Prostate gland (tissue), 2 donors: Measurements from ENCODE around the gene ARPC5. TPM values are rescaled to one million over a fixed set of nuclear protein-coding genes. Genes with fewer than 3 reads are reported as not detected.

ENCODE experiments used
- DNase-seq: peaks from one replicate; pipeline ENCODE4 v3.0.0-alpha.2; 2019; ENCODE audit warnings: low spot score
- H3K27ac ChIP-seq, 2 donors: fragments of 200-600 bp; sonication (generic); 2 replicates each; pipeline ENCODE4 v1.5.1; 2017 to 2019
- H3K27me3 ChIP-seq: fragments of 200-600 bp; sonication (generic); replicated peaks from 2 replicates; pipeline ENCODE4 v1.5.1; 2019; ENCODE audit not compliant: insufficient read depth
- H3K36me3 ChIP-seq, 2 donors: fragments of 200-600 bp; sonication (generic); 1 replicate in 1 of 2; 2 replicates in 1 of 2; pipeline versions ENCODE4 v1.5.1 to v1.8.1; 2017 to 2019
- H3K4me1 ChIP-seq: fragments of 200-600 bp; sonication (generic); replicated peaks from 2 replicates; pipeline ENCODE4 v1.5.1; 2019
- H3K4me3 ChIP-seq, 2 donors: fragments of 200-600 bp; sonication (generic); 2 replicates each; pipeline ENCODE4 v1.5.1; 2017 to 2019
- H3K9me3 ChIP-seq: fragments of 200-600 bp; sonication (generic); 2 replicates; pipeline ENCODE4 v1.5.1; 2017
- POLR2A ChIP-seq: fragments of 450-650 bp; IDR thresholded peaks from one replicate; pipeline ENCODE4 v1.6.1; 2016; ENCODE audit warnings: antibody characterized with exemption, mild to moderate bottlenecking
- POLR2AphosphoS5 ChIP-seq: sonication (generic); formaldehyde crosslinking; IDR thresholded peaks from one replicate; pipeline ENCODE4 v1.6.1; 2017; ENCODE audit warnings: antibody characterized with exemption
- WGBS: methylation state at CpG from one replicate; pipeline ENCODE4 v1.1.5; 2018; 5-methylcytosine and 5-hydroxymethylcytosine counted together
- intact Hi-C: fragments of 100-400 bp; cut with DNase I; formaldehyde crosslinking; loops from one replicate; pipeline ENCODE4 v1.14.2; 2022
- total RNA-seq, 2 donors: library from RNA; depleted of rRNA; stranded (reverse); fragments of >200 nt; gene quantifications; one replicate each; pipeline ENCODE4 v1.1.0, GENCODE V29; 2016
- TF ChIP-seq, protein P1 (sequence below), 4 experiments: fragments of 200-600 bp in 2 of 4; fragments of 450-650 bp in 2 of 4; sonication (generic) in 2 of 4; IDR thresholded peaks; 1 replicate in 3 of 4; 2 replicates in 1 of 4; pipeline ENCODE4 v1.5.1; 2016 to 2019; ENCODE audit warnings: antibody characterized with exemption in 4 of 4, mild to moderate bottlenecking in 2 of 4, moderate library complexity in 2 of 4

ARPC5 gene
- total RNA-seq, 2 donors from 2014 or later, result 62.9 to 92.8 TPM

- Histone ChIP-seq H3K27ac (no peak overlapping the region), H3K9me3 (no peaks in the 10 kb centered on the region), H3K4me1 (no peaks in the 10 kb centered on the region), H3K4me3 (no peak overlapping the region), H3K27me3 (no peaks in the 10 kb centered on the region), H3K36me3 (no peaks in the 10 kb centered on the region)
- WGBS, result 35% methylated on average over 2 of the region's 2 CpGs
- intact Hi-C loops, result no loop called here
- no peak for DNase-seq
- TF ChIP-seq POLR2A (no peak), POLR2AphosphoS5 (no peak)
- TF ChIP-seq, protein P1, sequence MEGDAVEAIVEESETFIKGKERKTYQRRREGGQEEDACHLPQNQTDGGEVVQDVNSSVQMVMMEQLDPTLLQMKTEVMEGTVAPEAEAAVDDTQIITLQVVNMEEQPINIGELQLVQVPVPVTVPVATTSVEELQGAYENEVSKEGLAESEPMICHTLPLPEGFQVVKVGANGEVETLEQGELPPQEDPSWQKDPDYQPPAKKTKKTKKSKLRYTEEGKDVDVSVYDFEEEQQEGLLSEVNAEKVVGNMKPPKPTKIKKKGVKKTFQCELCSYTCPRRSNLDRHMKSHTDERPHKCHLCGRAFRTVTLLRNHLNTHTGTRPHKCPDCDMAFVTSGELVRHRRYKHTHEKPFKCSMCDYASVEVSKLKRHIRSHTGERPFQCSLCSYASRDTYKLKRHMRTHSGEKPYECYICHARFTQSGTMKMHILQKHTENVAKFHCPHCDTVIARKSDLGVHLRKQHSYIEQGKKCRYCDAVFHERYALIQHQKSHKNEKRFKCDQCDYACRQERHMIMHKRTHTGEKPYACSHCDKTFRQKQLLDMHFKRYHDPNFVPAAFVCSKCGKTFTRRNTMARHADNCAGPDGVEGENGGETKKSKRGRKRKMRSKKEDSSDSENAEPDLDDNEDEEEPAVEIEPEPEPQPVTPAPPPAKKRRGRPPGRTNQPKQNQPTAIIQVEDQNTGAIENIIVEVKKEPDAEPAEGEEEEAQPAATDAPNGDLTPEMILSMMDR (IDR thresholded peaks at IDR 0.05), result no peak
These were observed 24.6 kb downstream of the ARPC5 start for GRCh38 chr1:183611021-183611420.

DNA sequence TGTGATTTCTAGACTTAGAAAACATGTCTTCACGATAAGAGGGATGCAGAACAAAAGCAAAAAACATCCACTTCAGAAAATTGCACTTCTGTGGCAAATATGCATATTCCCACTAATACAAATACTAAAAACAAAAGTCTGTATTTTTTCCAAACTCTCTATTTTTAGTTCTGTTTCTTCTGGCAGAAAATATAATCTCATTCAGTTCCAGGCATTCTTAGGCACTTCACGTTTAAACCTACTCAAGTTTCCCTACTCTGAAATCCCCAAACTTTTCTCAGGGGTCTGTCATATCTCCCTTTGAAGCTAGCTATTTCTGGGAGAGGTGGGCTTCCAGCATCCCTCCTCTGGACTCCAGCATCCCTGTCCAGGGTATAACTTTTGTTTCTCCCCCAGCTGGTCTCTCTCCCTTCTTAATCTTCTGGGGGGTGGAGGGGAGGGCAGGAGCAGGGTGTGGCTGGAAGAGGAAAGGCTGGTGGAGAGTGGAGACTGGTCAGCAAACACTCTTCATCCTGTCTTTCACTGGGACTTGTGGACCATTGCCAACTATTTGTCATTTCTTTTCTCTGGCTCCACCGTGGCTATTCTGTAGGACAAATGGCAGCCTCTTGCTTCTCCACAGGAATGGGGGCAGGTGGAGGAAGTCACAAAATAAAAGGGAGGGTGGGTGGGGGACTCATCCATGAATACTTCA, 25.7 kb downstream of the ARPC5 start:
- DNase-seq, result no peak
- Histone ChIP-seq H3K36me3 (no peaks in the 10 kb centered on the region), H3K4me3 (no peak overlapping the region), H3K27me3 (no peaks in the 10 kb centered on the region), H3K27ac (peak overlapping the region; percentile 31), H3K4me1 (no peaks in the 10 kb centered on the region), H3K9me3 (no peaks in the 10 kb centered on the region)
- intact Hi-C loops, result loop anchor here (10.0 kb wide), 1 partner anchor 325 kb away; no protein-coding TSS in a partner anchor
- TF ChIP-seq POLR2A, result no peak
- TF ChIP-seq POLR2AphosphoS5, result no peak
- TF ChIP-seq, protein P1 (IDR thresholded peaks at IDR 0.05), result no peak
- WGBS, result 30% methylated on average over 3 of the region's 3 CpGs

- Histone ChIP-seq H3K9me3 (no peaks in the 10 kb centered on the region), H3K36me3 (no peaks in the 10 kb centered on the region), H3K4me1 (no peaks in the 10 kb centered on the region), H3K27ac (peak overlapping the region; percentile 31), H3K4me3 (no peak overlapping the region), H3K27me3 (no peaks in the 10 kb centered on the region)
- intact Hi-C loops, result loop anchor here (10.0 kb wide), 1 partner anchor 325 kb away; no protein-coding TSS in a partner anchor
- DNase-seq, result no peak
- TF ChIP-seq, protein P1 (IDR thresholded peaks at IDR 0.05), result peak in 2 of 4 experiments; percentile 31 to 42
- TF ChIP-seq POLR2AphosphoS5, result no peak
- WGBS, result 40% methylated on average over 5 of the region's 5 CpGs
These were observed 26.3 kb downstream of the ARPC5 start for GRCh38 chr1:183609313-183609712.

DNA sequence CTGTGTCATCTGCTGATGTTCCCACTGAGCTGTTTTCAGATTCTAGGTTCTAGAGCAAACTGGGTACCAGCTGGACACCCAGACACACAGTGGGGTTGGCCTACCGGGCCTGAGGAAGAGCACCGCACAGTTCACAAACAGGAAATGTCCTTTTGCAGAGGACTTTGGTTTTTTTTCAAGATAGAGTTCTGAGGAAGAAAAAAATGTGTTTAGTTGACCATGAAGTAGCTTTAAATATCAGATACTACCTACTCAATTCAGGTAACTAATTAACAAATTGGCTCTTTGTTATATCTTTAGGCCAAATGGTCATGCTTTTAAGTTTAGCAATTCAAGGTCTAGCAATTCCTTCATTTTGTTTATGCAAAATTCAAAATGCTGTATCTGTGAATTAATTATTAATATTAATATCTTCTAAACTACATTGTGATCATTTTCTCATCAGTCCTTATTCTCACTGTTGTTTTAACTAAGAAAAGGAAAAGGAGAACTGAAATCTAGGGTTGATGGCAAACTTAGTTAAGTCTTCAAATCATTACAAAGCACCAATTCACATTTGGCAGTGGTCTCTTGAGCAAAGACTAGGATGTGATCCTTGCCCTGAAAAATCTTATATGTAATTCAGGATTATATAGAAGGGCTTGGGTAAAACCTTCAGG, 28.1 kb downstream of the ARPC5 start:
- intact Hi-C loops, result loop anchor here (10.0 kb wide), 1 partner anchor 323 kb away; no protein-coding TSS in a partner anchor
- WGBS, result 83% methylated on average over 2 of the region's 2 CpGs
- H3K4me3 ChIP-seq, result no peak overlapping the region
- no peaks in the 10 kb centered on the region for H3K4me1 ChIP-seq
- no peaks in the 10 kb centered on the region for H3K27me3 ChIP-seq
- H3K27ac ChIP-seq, result no peak overlapping the region
- H3K9me3 ChIP-seq, result no peaks in the 10 kb centered on the region
- DNase-seq, result no peak
- no peaks in the 10 kb centered on the region for H3K36me3 ChIP-seq
- no peak for TF ChIP-seq POLR2AphosphoS5
- TF ChIP-seq, protein P1 (IDR thresholded peaks at IDR 0.05), result no peak
- TF ChIP-seq POLR2A, result no peak
